ENCODE data around the gene MCM8.

GRCh38 chr20:6034134-6034969 lies 83.9 kb downstream of the MCM8 start:
- TF ChIP-seq, protein P1, sequence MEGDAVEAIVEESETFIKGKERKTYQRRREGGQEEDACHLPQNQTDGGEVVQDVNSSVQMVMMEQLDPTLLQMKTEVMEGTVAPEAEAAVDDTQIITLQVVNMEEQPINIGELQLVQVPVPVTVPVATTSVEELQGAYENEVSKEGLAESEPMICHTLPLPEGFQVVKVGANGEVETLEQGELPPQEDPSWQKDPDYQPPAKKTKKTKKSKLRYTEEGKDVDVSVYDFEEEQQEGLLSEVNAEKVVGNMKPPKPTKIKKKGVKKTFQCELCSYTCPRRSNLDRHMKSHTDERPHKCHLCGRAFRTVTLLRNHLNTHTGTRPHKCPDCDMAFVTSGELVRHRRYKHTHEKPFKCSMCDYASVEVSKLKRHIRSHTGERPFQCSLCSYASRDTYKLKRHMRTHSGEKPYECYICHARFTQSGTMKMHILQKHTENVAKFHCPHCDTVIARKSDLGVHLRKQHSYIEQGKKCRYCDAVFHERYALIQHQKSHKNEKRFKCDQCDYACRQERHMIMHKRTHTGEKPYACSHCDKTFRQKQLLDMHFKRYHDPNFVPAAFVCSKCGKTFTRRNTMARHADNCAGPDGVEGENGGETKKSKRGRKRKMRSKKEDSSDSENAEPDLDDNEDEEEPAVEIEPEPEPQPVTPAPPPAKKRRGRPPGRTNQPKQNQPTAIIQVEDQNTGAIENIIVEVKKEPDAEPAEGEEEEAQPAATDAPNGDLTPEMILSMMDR (IDR thresholded peaks at IDR 0.05): no peak
- TF ChIP-seq POLR2A (IDR thresholded peaks at IDR 0.05) (no peak), EP300 (IDR thresholded peaks at IDR 0.05) (no peak)
